Body of pancreas (tissue), 4 donors: ENCODE measurements around the gene PRRG4. TPM values are rescaled to one million over a fixed set of nuclear protein-coding genes. Genes with fewer than 3 reads are reported as not detected.

Experiments
- ATAC-seq: fragments of 150-250 bp; one replicate; pipeline ENCODE4 v1.9.1; 2016
- DNase-seq, 4 donors: peaks; one replicate each; pipeline ENCODE4 v3.0.0-alpha.2; 2019
- H3K27ac ChIP-seq, 4 donors: fragments of 200-600 bp; sonication (generic); 1 replicate in 3 of 4; 2 replicates in 1 of 4; pipeline versions ENCODE4 v1.5.1 to v1.6.1; 2016 to 2019; ENCODE audit warnings: mild to moderate bottlenecking in 1 of 4, mixed read lengths in 1 of 4, moderate library complexity in 1 of 4
- H3K27me3 ChIP-seq, 2 donors: fragments of 200-600 bp; sonication (generic); one replicate each; pipeline ENCODE4 v1.6.0; 2016; ENCODE audit warnings: mild to moderate bottlenecking in 1 of 2
- H3K36me3 ChIP-seq, 2 donors: fragments of 200-600 bp; sonication (generic); replicated peaks in 1 of 2; 2 replicates each; pipeline ENCODE4 v1.5.1; 2016; ENCODE audit warnings: low read depth in 2 of 2; ENCODE audit not compliant: insufficient read depth in 1 of 2
- H3K4me1 ChIP-seq: fragments of 200-600 bp; sonication (generic); one replicate; pipeline ENCODE4 v1.6.0; 2016
- H3K4me3 ChIP-seq, 2 donors: fragments of 200-600 bp; sonication (generic); 1 replicate in 1 of 2; 2 replicates in 1 of 2; pipeline ENCODE4 v1.5.1; 2016 to 2019
- H3K9me3 ChIP-seq, 3 donors: fragments of 200-600 bp; sonication (generic); 1 replicate in 2 of 3; 2 replicates in 1 of 3; pipeline ENCODE4 v1.5.1; 2016
- POLR2A ChIP-seq, 3 donors: fragments of 450-650 bp; IDR thresholded peaks; one replicate each; pipeline ENCODE4 v1.6.1; 2016; ENCODE audit warnings: antibody characterized with exemption in 3 of 3, mild to moderate bottlenecking in 2 of 3
- WGBS, 2 donors: methylation state at CpG; one replicate each; pipeline ENCODE4 v1.1.5; 2017; 5-methylcytosine and 5-hydroxymethylcytosine counted together
- intact Hi-C: fragments of 100-400 bp; cut with DNase I; formaldehyde crosslinking; loops from one replicate; pipeline ENCODE4 v1.15.1; 2023
- total RNA-seq, 2 donors: library from RNA; depleted of rRNA; stranded (reverse); fragments of >200 nt; gene quantifications; one replicate each; pipeline ENCODE4 v1.1.0, GENCODE V29; 2016
- TF ChIP-seq, protein P1 (sequence below), 7 experiments: fragments of 450-650 bp in 4 of 7; fragments of 200-600 bp in 3 of 7; sonication (generic) in 3 of 7; IDR thresholded peaks; one replicate each; pipeline ENCODE4 v1.5.1; 2016 to 2019; ENCODE audit warnings: antibody characterized with exemption in 7 of 7

The PRRG4 gene
- total RNA-seq, 2 donors from 2014 or later: 2.3 to 5.7 TPM

DNA sequence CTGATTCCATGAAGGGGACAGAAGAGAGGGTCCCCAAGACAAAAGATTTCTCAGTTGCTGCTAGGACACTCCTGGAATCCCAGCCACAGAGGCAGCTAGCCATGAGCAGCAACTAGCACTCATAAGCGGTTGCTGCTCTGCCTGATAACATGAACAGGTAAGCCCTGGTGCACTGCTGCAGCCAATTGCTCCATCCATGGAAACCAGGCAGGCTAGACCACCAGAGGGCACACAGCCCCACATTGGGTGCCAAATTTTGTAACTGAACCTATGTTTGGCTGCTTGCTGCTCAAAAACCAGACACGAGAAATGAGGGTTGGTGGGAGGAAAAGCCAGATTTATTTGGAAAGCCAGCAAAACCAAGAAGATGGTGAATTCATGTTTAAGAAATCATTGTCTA lies 40.9 kb downstream of the PRRG4 start:
- 48 to 54% methylated on average over 2 of the region's 2 CpGs for WGBS, 2 donors
- intact Hi-C loops: no loop called here

DNA sequence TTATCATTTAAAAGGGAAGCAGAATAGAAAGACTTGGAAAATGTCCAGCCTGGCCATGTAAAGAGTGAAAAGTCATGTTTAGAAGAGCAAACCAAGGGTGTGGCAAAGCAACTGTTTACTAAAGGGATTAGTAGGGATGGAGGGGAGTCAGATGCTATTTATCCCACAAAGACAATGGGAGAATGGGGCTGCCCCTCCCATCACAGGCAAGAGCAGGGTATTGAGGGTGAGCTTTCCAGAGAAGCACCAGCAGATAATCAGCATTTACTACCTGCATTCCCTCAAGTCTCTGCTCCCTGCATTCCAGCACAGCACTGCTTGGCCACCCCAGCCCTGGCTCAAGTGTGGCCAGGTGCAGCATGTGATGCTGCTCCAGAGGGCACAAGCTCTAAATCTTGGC lies 44.4 kb downstream of the PRRG4 start:
- Histone ChIP-seq H3K36me3 (no peaks in the 10 kb centered on the region), H3K4me3 (no peak overlapping the region), H3K4me1 (no peaks in the 10 kb centered on the region), H3K9me3 (no peaks in the 10 kb centered on the region), H3K27me3 (no peaks in the 10 kb centered on the region), H3K27ac (no peak overlapping the region)
- intact Hi-C loops: no loop called here
- TF ChIP-seq, protein P1, sequence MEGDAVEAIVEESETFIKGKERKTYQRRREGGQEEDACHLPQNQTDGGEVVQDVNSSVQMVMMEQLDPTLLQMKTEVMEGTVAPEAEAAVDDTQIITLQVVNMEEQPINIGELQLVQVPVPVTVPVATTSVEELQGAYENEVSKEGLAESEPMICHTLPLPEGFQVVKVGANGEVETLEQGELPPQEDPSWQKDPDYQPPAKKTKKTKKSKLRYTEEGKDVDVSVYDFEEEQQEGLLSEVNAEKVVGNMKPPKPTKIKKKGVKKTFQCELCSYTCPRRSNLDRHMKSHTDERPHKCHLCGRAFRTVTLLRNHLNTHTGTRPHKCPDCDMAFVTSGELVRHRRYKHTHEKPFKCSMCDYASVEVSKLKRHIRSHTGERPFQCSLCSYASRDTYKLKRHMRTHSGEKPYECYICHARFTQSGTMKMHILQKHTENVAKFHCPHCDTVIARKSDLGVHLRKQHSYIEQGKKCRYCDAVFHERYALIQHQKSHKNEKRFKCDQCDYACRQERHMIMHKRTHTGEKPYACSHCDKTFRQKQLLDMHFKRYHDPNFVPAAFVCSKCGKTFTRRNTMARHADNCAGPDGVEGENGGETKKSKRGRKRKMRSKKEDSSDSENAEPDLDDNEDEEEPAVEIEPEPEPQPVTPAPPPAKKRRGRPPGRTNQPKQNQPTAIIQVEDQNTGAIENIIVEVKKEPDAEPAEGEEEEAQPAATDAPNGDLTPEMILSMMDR (IDR thresholded peaks at IDR 0.05): no peak
- TF ChIP-seq POLR2A (IDR thresholded peaks at IDR 0.05): no peak
- no peak for DNase-seq
- ATAC-seq: no peak

More for the DNA sequence above, 40.9 kb downstream of the PRRG4 start:
- TF ChIP-seq, protein P1 (IDR thresholded peaks at IDR 0.05): peak in 2 of 7 experiments; percentile 8 to 22
- no peak for TF ChIP-seq POLR2A (IDR thresholded peaks at IDR 0.05)
- Histone ChIP-seq H3K27ac (no peak overlapping the region), H3K9me3 (no peaks in the 10 kb centered on the region), H3K4me3 (no peak overlapping the region), H3K36me3 (no peaks in the 10 kb centered on the region), H3K4me1 (no peaks in the 10 kb centered on the region), H3K27me3 (no peaks in the 10 kb centered on the region)
- ATAC-seq: no peak
- peak in 1 of 4 donors; percentile 31 for DNase-seq

DNA sequence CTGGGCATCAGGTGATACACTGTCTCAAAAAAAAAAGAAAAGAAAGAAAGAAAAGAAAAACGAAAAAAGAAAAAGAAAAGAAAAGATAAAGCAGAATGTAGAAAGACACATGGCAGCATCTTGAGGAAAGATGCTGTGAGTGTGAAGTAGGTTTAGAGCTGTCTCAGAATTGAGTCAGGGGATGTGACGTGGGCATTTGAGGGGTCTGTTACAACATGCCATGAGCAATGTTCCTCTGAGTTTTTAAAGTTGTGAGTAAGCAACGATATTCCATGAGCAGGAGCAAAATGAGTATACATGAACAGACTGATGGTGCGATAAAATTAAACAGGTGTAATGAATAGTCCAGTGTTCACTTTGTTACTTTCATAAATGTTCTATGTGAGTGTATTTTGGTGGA lies 51.6 kb downstream of the PRRG4 start:
- H3K4me1 ChIP-seq: no peaks in the 10 kb centered on the region
- DNase-seq (no peak), ATAC-seq (no peak)
- no peak overlapping the region for H3K4me3 ChIP-seq
- H3K9me3 ChIP-seq: no peaks in the 10 kb centered on the region
- 52 to 64% methylated on average over 4 of the region's 4 CpGs for WGBS, 2 donors
- H3K36me3 ChIP-seq: no peaks in the 10 kb centered on the region
- no peak for TF ChIP-seq POLR2A (IDR thresholded peaks at IDR 0.05)
- TF ChIP-seq, protein P1 (IDR thresholded peaks at IDR 0.05): no peak
- intact Hi-C loops: no loop called here
- H3K27ac ChIP-seq: no peak overlapping the region
- no peaks in the 10 kb centered on the region for H3K27me3 ChIP-seq

DNA sequence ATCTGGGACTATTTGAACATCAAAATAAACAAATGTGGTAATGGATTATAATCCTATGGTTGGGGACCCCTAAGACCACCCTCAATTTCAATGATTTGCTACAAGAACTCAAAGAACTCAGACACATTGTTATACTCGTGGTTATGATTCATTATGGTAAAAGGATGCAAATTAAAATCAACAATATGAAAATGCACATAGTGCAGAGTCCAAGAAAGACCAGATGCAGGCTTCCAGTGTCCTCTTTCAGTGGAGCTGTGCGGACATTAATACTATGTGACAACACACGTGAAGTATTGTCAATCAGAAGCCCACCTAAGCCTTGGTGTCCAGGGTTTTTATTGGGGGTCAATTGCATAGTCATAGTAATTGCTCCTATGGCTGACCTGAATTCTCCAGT lies 53.7 kb downstream of the PRRG4 start:
- TF ChIP-seq, protein P1 (IDR thresholded peaks at IDR 0.05): no peak
- no peak for TF ChIP-seq POLR2A (IDR thresholded peaks at IDR 0.05)
- WGBS, 2 donors: 53 to 55% methylated on average over 3 of the region's 3 CpGs

DNA sequence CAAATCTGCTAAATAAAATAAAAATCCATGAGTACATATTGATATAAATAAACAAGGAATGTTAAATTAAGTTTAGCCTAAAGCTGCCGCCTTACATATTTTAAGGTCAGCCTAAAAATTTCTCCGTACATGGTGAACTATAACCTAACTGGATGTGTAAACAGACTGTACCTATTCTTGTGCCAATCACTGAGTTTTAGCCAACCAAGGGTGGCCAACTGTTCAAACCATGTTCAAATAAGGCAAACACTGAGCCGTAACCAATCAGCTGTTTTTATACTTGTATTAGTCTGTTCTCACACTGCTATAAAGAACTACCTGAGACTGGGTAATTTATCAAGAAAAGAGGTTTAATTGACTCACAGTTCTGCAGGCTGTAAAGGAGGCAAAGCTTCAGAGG lies 54.3 kb downstream of the PRRG4 start:
- H3K4me3 ChIP-seq: no peak overlapping the region
- intact Hi-C loops: no loop called here
- WGBS, 2 donors: 61 to 73% methylated on average over 3 of the region's 3 CpGs
- no peak for DNase-seq
- no peak overlapping the region for H3K27ac ChIP-seq
- no peaks in the 10 kb centered on the region for H3K27me3 ChIP-seq
- no peaks in the 10 kb centered on the region for H3K4me1 ChIP-seq
- no peak for ATAC-seq
- no peak for TF ChIP-seq POLR2A (IDR thresholded peaks at IDR 0.05)
- TF ChIP-seq, protein P1 (IDR thresholded peaks at IDR 0.05): no peak
- H3K9me3 ChIP-seq: no peaks in the 10 kb centered on the region
- H3K36me3 ChIP-seq: no peaks in the 10 kb centered on the region

More for the DNA sequence above, 53.7 kb downstream of the PRRG4 start:
- Histone ChIP-seq H3K9me3 (no peaks in the 10 kb centered on the region), H3K27me3 (no peaks in the 10 kb centered on the region), H3K36me3 (no peaks in the 10 kb centered on the region), H3K4me3 (no peak overlapping the region), H3K4me1 (no peaks in the 10 kb centered on the region), H3K27ac (no peak overlapping the region)
- ATAC-seq (no peak), DNase-seq (no peak)
- intact Hi-C loops: no loop called here
